Heart right ventricle (tissue), 16 donors: ENCODE measurements around the gene MMAB. TPM values are rescaled to one million over a fixed set of nuclear protein-coding genes. Genes with fewer than 3 reads are reported as not detected.

Experiments used
- ATAC-seq, 8 donors: fragments of 200-7000 bp; cut with Tn5 transposase; one replicate each; pipeline ENCODE4 v1.9.1; 2020; ENCODE audit warnings: mild to moderate bottlenecking in 8 of 8, moderate library complexity in 8 of 8, moderate number of reproducible peaks in 1 of 8
- DNase-seq, 2 donors: peaks; one replicate each; pipeline ENCODE4 v3.0.0-alpha.2; 2020
- H3K27ac ChIP-seq, 10 donors: fragments of 200-600 bp; sonication (generic) in 2 of 10; one replicate each; pipeline versions ENCODE4 v1.5.0 to v1.8.0; 2020 to 2022; ENCODE audit warnings: mild to moderate bottlenecking in 3 of 10
- H3K27me3 ChIP-seq, 7 donors: fragments of 200-600 bp; one replicate each; pipeline ENCODE4 v1.8.0; 2021 to 2022; ENCODE audit warnings: mild to moderate bottlenecking in 2 of 7
- H3K36me3 ChIP-seq, 9 donors: fragments of 200-600 bp; sonication (generic) in 1 of 9; one replicate each; pipeline versions ENCODE4 v1.5.0 to v1.8.0; 2020 to 2022; ENCODE audit warnings: mild to moderate bottlenecking in 2 of 9
- H3K4me1 ChIP-seq, 9 donors: fragments of 200-600 bp; sonication (generic) in 1 of 9; one replicate each; pipeline versions ENCODE4 v1.5.0 to v1.8.0; 2020 to 2022; ENCODE audit warnings: mild to moderate bottlenecking in 4 of 9
- H3K4me3 ChIP-seq, 10 donors: fragments of 200-600 bp; sonication (generic) in 2 of 10; one replicate each; pipeline versions ENCODE4 v1.5.0 to v1.8.0; 2020 to 2022; ENCODE audit warnings: mild to moderate bottlenecking in 7 of 10, moderate library complexity in 2 of 10
- H3K9me3 ChIP-seq, 11 donors: fragments of 200-600 bp in 10 of 11; sonication (generic) in 2 of 11; one replicate each; pipeline versions ENCODE4 v1.5.0 to v1.8.0; 2013 to 2022; ENCODE audit warnings: mild to moderate bottlenecking in 2 of 11, control low read depth in 1 of 11, moderate library complexity in 1 of 11
- WGBS, 2 donors: extraction: QIAGEN DNeasy Blood & Tissue Kit; methylation state at CpG; one replicate each; pipeline ENCODE4 v1.1.7; 2013; ENCODE audit warnings: inconsistent platforms in 1 of 2; 5-methylcytosine and 5-hydroxymethylcytosine counted together
- intact Hi-C, 10 donors: fragments of 100-400 bp; cut with DNase I; formaldehyde crosslinking; loops; one replicate each; pipeline versions ENCODE4 v1.11.1 to v1.14.2; 2022
- polyA plus RNA-seq, 2 donors: library from polyadenylated mRNA; stranded (reverse); fragments of 200-250 nt; gene quantifications; one replicate each; pipeline ENCODE4 v1.2.3, GENCODE V29; 2013
- total RNA-seq, 10 donors: library from RNA; stranded (reverse); fragmentation: NEBNext Ultra II Directional in 3 of 10; extraction: Animal tissue kit (Norgen Biotek cat#: 25700) in 3 of 10; gene quantifications; one replicate each; pipeline versions ENCODE4 v1.2.1 to v1.2.4, GENCODE V29; 2021 to 2023
- TF ChIP-seq, protein P1 (sequence below), 9 donors: fragments of 200-600 bp; sonication (generic) in 2 of 9; IDR thresholded peaks; one replicate each; pipeline versions ENCODE4 v1.5.0 to v1.8.0; 2021 to 2022; ENCODE audit warnings: antibody characterized with exemption in 9 of 9, mild to moderate bottlenecking in 5 of 9, moderate library complexity in 1 of 9
- donor health status: Arrhythmogenic right ventricular cardiomyopathy.
- donor health status: ischemic (EF 13 %, LVEDD 7.1; RV severe dilation, severe dysfunction).
- donor health status: healthy with polysubstance abuse.
- donor health status: DM: no; HTN: yes; CAD: no.
- donor health status: DM: no; HTN: no; CAD: no.
- donor health status: ischemic (EF 25% LVEDD 6.9; RV normal size, moderate dysfunction).
- donor health status: ischemic (EF 25% LVEDD 5.7; RV mildly dilated, moderate dysfunction).
- donor health status: healthy.
- donor health status: DM: yes; HTN: yes; CAD: no.
- donor health status: Ischemic cardiomyopathy.
- donor health status: ischemic (EF 35%, LVEDD 5.7; RV mildly dilated, moderate dysfunction).
- donor health status: nonischemic (EF 11% LVEDD 7.7; RV severe dilation, severe dysfunction).
- donor health status: DM: yes; HTN: yes; CAD: no.
- donor health status: PGD.
- donor health status: ischemic (EF 29% LVEDD 5.4; RV normal size, mild dysfunction).
- donor health status: nonischemic (EF 23%, LVEDD 6.1; RV moderate dilation, normal function).

MMAB gene
- total and polyA plus RNA-seq, 12 donors: 27.7 to 50.7 (median 42.2) TPM

GRCh38 chr12:109557805-109558204 lies 15.5 kb downstream of the MMAB start:
- WGBS, 2 donors: 80% methylated on average over 12 of the region's 12 CpGs
- Histone ChIP-seq H3K27ac (no peak overlapping the region), H3K27me3 (peaks cover 0 to 2% (median 0%) of the 10 kb centered on the region in 7 donors), H3K36me3 (peaks cover 0 to 68% (median 7%) of the 10 kb centered on the region in 9 donors), H3K4me3 (no peak overlapping the region), H3K9me3 (no peaks in the 10 kb centered on the region), H3K4me1 (peaks cover 0 to 1% (median 0%) of the 10 kb centered on the region in 9 donors)
- DNase-seq (no peak), ATAC-seq (no peak)
- TF ChIP-seq, protein P1, sequence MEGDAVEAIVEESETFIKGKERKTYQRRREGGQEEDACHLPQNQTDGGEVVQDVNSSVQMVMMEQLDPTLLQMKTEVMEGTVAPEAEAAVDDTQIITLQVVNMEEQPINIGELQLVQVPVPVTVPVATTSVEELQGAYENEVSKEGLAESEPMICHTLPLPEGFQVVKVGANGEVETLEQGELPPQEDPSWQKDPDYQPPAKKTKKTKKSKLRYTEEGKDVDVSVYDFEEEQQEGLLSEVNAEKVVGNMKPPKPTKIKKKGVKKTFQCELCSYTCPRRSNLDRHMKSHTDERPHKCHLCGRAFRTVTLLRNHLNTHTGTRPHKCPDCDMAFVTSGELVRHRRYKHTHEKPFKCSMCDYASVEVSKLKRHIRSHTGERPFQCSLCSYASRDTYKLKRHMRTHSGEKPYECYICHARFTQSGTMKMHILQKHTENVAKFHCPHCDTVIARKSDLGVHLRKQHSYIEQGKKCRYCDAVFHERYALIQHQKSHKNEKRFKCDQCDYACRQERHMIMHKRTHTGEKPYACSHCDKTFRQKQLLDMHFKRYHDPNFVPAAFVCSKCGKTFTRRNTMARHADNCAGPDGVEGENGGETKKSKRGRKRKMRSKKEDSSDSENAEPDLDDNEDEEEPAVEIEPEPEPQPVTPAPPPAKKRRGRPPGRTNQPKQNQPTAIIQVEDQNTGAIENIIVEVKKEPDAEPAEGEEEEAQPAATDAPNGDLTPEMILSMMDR (IDR thresholded peaks at IDR 0.05): no peak
- intact Hi-C loops: no loop called here

DNA sequence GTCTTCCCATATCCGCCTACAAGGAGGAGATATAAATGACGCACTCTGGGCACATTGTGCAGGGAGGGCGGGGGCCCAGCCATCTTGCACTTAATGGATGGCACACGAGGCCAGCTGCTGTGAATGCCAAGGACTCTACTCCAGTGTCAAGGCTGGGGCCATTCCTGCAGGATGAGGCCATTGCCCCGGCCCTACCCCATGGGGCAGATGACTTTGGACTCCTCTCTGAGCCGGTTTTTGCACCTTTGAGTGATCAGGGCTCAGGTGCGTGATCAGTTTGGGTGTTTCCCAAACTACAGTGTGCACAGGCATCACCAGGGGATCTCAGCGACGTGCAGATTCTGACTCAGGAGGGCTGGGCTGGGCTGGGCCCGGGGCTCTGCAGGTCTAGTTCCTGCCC lies 16.1 kb downstream of the MMAB start:
- Histone ChIP-seq H3K9me3 (no peaks in the 10 kb centered on the region), H3K36me3 (peaks cover 0 to 62% (median 4%) of the 10 kb centered on the region in 9 donors), H3K4me3 (no peak overlapping the region), H3K27ac (no peak overlapping the region), H3K4me1 (no peaks in the 10 kb centered on the region), H3K27me3 (peaks cover 0 to 7% (median 0%) of the 10 kb centered on the region in 7 donors)
- ATAC-seq (no peak), DNase-seq (no peak)
- intact Hi-C loops: no loop called here
- WGBS, 2 donors: 91 to 94% methylated on average over 10 of the region's 10 CpGs
- TF ChIP-seq, protein P1 (IDR thresholded peaks at IDR 0.05): no peak

DNA sequence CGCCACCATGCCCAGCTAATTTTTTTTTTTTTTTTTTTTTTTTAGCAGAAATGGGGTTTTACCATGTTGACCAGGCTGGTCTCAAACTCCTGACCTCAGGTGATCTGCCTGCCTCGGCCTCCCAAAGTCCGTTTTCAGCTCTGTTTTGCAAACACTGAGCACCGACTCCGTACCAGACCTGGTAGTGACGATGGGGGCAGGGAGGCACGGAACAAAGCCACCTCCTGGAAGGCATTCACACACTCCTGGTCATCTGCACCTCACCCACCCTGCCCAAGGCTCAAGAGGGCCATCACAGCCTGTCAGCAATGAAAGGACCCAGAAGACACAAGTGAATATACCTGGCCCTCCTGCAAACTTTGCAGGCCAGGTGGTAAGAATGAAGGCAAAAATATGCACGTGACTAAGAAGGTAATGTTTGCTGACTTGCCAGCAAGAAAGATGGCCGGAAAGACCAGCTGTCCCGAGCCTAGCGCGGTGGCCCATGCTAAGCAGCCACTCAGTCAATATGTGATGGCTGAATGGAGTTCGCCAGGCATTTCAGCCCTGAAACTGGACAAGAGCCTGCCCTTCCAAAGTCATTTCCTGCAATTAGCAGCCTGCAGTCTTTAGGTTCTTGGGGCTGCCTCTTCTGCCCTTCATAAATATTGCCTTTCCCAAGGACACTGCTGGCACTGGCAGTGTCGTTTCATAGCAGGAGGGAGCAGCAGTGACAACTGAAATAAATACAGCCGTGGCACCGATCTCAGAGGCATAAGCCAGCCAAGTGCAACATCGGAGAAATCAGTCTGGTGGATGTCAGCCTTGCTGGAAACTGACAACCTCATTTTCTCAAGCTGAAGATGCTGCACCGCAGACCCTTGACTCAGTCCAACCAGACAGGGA lies 17.6 kb downstream of the MMAB start:
- H3K4me3 ChIP-seq: no peak overlapping the region
- peaks cover 0 to 18% (median 0%) of the 10 kb centered on the region in 7 donors for H3K27me3 ChIP-seq
- no peak overlapping the region for H3K27ac ChIP-seq
- WGBS, 2 donors: 82 to 84% methylated on average over 18 of the region's 18 CpGs
- DNase-seq: no peak
- no peaks in the 10 kb centered on the region for H3K9me3 ChIP-seq
- peaks cover 0 to 48% (median 3%) of the 10 kb centered on the region in 9 donors for H3K36me3 ChIP-seq
- ATAC-seq: no peak
- H3K4me1 ChIP-seq: no peaks in the 10 kb centered on the region
- intact Hi-C loops: no loop called here
- TF ChIP-seq, protein P1 (IDR thresholded peaks at IDR 0.05): no peak

DNA sequence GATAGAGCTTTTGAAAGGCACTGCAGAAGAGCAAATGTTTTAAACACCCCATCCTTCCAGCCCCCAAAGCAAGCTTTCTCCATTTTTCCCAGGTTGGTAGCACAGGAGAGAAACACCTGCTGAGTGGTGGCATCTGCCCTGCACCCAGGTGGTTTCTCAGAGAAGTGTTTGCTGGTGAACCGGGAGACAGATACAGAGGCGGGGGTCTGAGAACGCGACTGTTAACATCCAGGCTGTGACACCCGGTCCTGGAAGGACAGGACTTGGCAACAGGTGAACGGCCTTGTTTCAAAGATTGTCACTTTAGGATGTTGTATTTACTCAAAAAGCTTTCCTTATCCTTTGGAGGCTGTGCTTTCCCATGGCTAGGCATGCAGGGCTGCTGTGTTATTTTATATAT lies 18.5 kb downstream of the MMAB start:
- Histone ChIP-seq H3K36me3 (peaks cover 0 to 39% (median 3%) of the 10 kb centered on the region in 9 donors), H3K27ac (no peak overlapping the region), H3K4me3 (no peak overlapping the region), H3K4me1 (no peaks in the 10 kb centered on the region), H3K9me3 (no peaks in the 10 kb centered on the region), H3K27me3 (peaks cover 0 to 26% (median 5%) of the 10 kb centered on the region in 7 donors)
- intact Hi-C loops: no loop called here
- ATAC-seq (no peak), DNase-seq (no peak)
- WGBS, 2 donors: 70 to 78% methylated on average over 6 of the region's 6 CpGs
- TF ChIP-seq, protein P1 (IDR thresholded peaks at IDR 0.05): no peak
